IMR-90 (cell line): ENCODE data around the gene UPK3A. TPM values are rescaled to one million over a fixed set of nuclear protein-coding genes. Genes with fewer than 3 reads are reported as not detected.

ENCODE experiments used
- ATAC-seq: fragments of 200-7000 bp; cut with Tn5 transposase; 2 replicates; pipeline ENCODE4 v1.9.1; 2020; ENCODE audit warnings: low read depth, mild to moderate bottlenecking, moderate library complexity
- BruUV-seq: library from RNA; stranded (reverse); fragments of 400-500 nt; replicated peaks from 2 replicates; lab custom pipeline; 2021; lab: Mats Ljungman, UMichigan
- CTCF ChIA-PET: fragments of 300-600 bp; formaldehyde crosslinking; extraction: SDS; loops from one replicate; lab custom pipeline; 2021; ENCODE audit warnings: antibody characterized with exemption; lab: Yijun Ruan, JAX
- POLR2A ChIA-PET: fragments of 300-600 bp; sonication (Branson Sonifier 250); formaldehyde crosslinking; loops from one replicate; lab custom pipeline; 2022; ENCODE audit warnings: antibody characterized with exemption; ENCODE audit not compliant: unreplicated experiment; lab: Charles Lee
- DNase-seq: peaks from one replicate; pipeline ENCODE4 v3.0.0; 2013
- H2AFZ ChIP-seq: replicated peaks from 2 replicates; pipeline ENCODE3; 2013; ENCODE audit warnings: low read length, mild to moderate bottlenecking; ENCODE audit not compliant: poor library complexity
- H2AK5ac ChIP-seq: 2 replicates; pipeline ENCODE4 v1.6.1; 2013; ENCODE audit warnings: low read depth, low read length, inconsistent platforms
- H2AK9ac ChIP-seq: replicated peaks from 2 replicates; pipeline ENCODE3; 2013; ENCODE audit warnings: mild to moderate bottlenecking, low read depth, low read length, moderate library complexity; ENCODE audit not compliant: poor library complexity
- H2BK120ac ChIP-seq: 2 replicates; pipeline ENCODE4 v1.6.1; 2013; ENCODE audit warnings: low read depth, low read length, inconsistent platforms
- H2BK15ac ChIP-seq: 3 replicates; pipeline ENCODE4 v1.6.1; 2013; ENCODE audit warnings: low read depth, low read length, inconsistent platforms
- H2BK20ac ChIP-seq: 2 replicates; pipeline ENCODE4 v1.6.1; 2013; ENCODE audit warnings: low read depth, mild to moderate bottlenecking, inconsistent platforms, low read length, moderate library complexity
- H2BK5ac ChIP-seq: 2 replicates; pipeline ENCODE4 v1.6.1; 2013; ENCODE audit warnings: mild to moderate bottlenecking, low read depth, low read length, inconsistent platforms; ENCODE audit not compliant: poor library complexity, severe bottlenecking
- H3K14ac ChIP-seq: replicated peaks from 2 replicates; pipeline ENCODE4 v1.6.1; 2013; ENCODE audit warnings: low read depth, low read length, inconsistent platforms
- H3K18ac ChIP-seq: 2 replicates; pipeline ENCODE4 v1.6.1; 2013; ENCODE audit warnings: low read depth, low read length, control low read depth
- H3K23ac ChIP-seq: 2 replicates; pipeline ENCODE4 v1.6.1; 2013; ENCODE audit warnings: low read depth, low read length, inconsistent platforms
- H3K27ac ChIP-seq: 2 replicates; pipeline ENCODE4 v1.5.1; 2013; ENCODE audit warnings: mild to moderate bottlenecking, control low read depth, low read length; ENCODE audit not compliant: insufficient read depth
- H3K27me3 ChIP-seq: 2 replicates; pipeline ENCODE4 v1.6.1; 2013; ENCODE audit warnings: low read length; ENCODE audit not compliant: control insufficient read depth, insufficient read depth
- H3K36me3 ChIP-seq: 2 replicates; pipeline ENCODE4 v1.6.1; 2013; ENCODE audit warnings: low read length, mixed read lengths; ENCODE audit not compliant: control insufficient read depth, insufficient read depth
- H3K4ac ChIP-seq: 2 replicates; pipeline ENCODE4 v1.6.1; 2013; ENCODE audit warnings: low read depth, low read length, inconsistent platforms
- H3K4me1 ChIP-seq: 2 replicates; pipeline ENCODE4 v1.6.1; 2013; ENCODE audit warnings: low read length, mixed read lengths; ENCODE audit not compliant: control insufficient read depth, insufficient read depth
- H3K4me2 ChIP-seq: 2 replicates; pipeline ENCODE4 v1.6.1; 2013; ENCODE audit warnings: low read depth, mild to moderate bottlenecking, control low read depth, low read length, moderate library complexity
- H3K4me3 ChIP-seq: 2 replicates; pipeline ENCODE4 v1.5.1; 2013; ENCODE audit warnings: low read depth, mild to moderate bottlenecking, control low read depth, low read length, moderate library complexity; ENCODE audit not compliant: insufficient read depth
- H3K56ac ChIP-seq: 2 replicates; pipeline ENCODE4 v1.6.1; 2013; ENCODE audit warnings: low read length, inconsistent platforms; ENCODE audit not compliant: insufficient read depth; ENCODE audit errors: extremely low read depth
- H3K79me1 ChIP-seq, 2 experiments: 2 replicates each; pipeline ENCODE4 v1.6.1; 2013; ENCODE audit warnings: low read length in 2 of 2, inconsistent platforms in 1 of 2, low read depth in 1 of 2
- H3K9ac ChIP-seq: 2 replicates; pipeline ENCODE4 v1.6.1; 2013; ENCODE audit warnings: low read depth, low read length, control low read depth
- H3K9me1 ChIP-seq: 2 replicates; pipeline ENCODE4 v1.6.1; 2013; ENCODE audit warnings: low read length, inconsistent platforms; ENCODE audit not compliant: insufficient read depth
- H3K9me3 ChIP-seq: 2 replicates; pipeline ENCODE4 v1.6.1; 2013; ENCODE audit warnings: low read length; ENCODE audit not compliant: control insufficient read depth, insufficient read depth
- H4K20me1 ChIP-seq: 2 replicates; pipeline ENCODE4 v1.6.1; 2013; ENCODE audit warnings: low read length, inconsistent platforms; ENCODE audit not compliant: insufficient read depth
- H4K5ac ChIP-seq: 2 replicates; pipeline ENCODE4 v1.6.1; 2013; ENCODE audit warnings: mild to moderate bottlenecking, low read depth, low read length, control low read depth
- H4K8ac ChIP-seq, 2 experiments: 2 replicates each; pipeline ENCODE4 v1.6.1; 2013; ENCODE audit warnings: low read depth in 2 of 2, low read length in 2 of 2, control low read depth in 1 of 2, inconsistent platforms in 1 of 2
- H4K91ac ChIP-seq: 2 replicates; pipeline ENCODE4 v1.6.1; 2013; ENCODE audit warnings: low read depth, low read length, inconsistent platforms; ENCODE audit not compliant: insufficient read depth
- BHLHE40 ChIP-seq: fragments of 150-350 bp; IDR thresholded peaks from 2 replicates; pipeline ENCODE4 v1.6.1; 2016; ENCODE audit warnings: mild to moderate bottlenecking, low read depth, low read length
- CEBPB ChIP-seq: IDR thresholded peaks from 2 replicates; pipeline ENCODE4 v1.6.1; 2012; ENCODE audit warnings: low read depth, low read length, improper control_type of control experiment
- CTCF ChIP-seq: conservative IDR thresholded peaks from 2 replicates; pipeline ENCODE4 v1.5.1; 2012; ENCODE audit warnings: mild to moderate bottlenecking, low read depth, low read length, improper control_type of control experiment
- FOS ChIP-seq: fragments of 150-350 bp; IDR thresholded peaks from 2 replicates; pipeline ENCODE4 v1.6.1; 2016; ENCODE audit warnings: low read depth, low read length
- MAZ ChIP-seq: IDR thresholded peaks from 2 replicates; pipeline ENCODE4 v1.6.1; 2012; ENCODE audit warnings: low read depth, mild to moderate bottlenecking, low read length, improper control_type of control experiment, moderate library complexity, borderline replicate concordance
- MXI1 ChIP-seq: IDR thresholded peaks from 2 replicates; pipeline ENCODE4 v1.6.1; 2012; ENCODE audit warnings: low read depth, mild to moderate bottlenecking, low read length, moderate library complexity, borderline replicate concordance
- NFE2L2 ChIP-seq: fragments of 150-350 bp; IDR thresholded peaks from 2 replicates; pipeline ENCODE4 v1.6.1; 2016; ENCODE audit warnings: low read depth, mild to moderate bottlenecking, low read length
- POLR2A ChIP-seq: IDR thresholded peaks from 2 replicates; pipeline ENCODE4 v1.6.1; 2012; ENCODE audit warnings: mild to moderate bottlenecking, low read depth, low read length
- RAD21 ChIP-seq: IDR thresholded peaks from 2 replicates; pipeline ENCODE4 v1.6.1; 2012; ENCODE audit warnings: low read length, improper control_type of control experiment
- RCOR1 ChIP-seq: IDR thresholded peaks from 2 replicates; pipeline ENCODE4 v1.6.1; 2012; ENCODE audit warnings: mild to moderate bottlenecking, low read length, improper control_type of control experiment; ENCODE audit not compliant: insufficient replicate concordance
- USF2 ChIP-seq: fragments of 150-350 bp; IDR thresholded peaks from 2 replicates; pipeline ENCODE4 v1.6.1; 2017; ENCODE audit warnings: mild to moderate bottlenecking, antibody characterized with exemption, low read length, low read depth
- WGBS, 2 experiments: methylation state at CpG; one replicate each; pipeline versions ENCODE4 v1.1.5 to v1.1.7; 2013; ENCODE audit warnings: missing lambda C conversion rate in 2 of 2; ENCODE audit not compliant: insufficient read length in 1 of 2; ENCODE audit errors: extremely low coverage in 2 of 2; 5-methylcytosine and 5-hydroxymethylcytosine counted together
- dilution Hi-C: fragments of 300-500 bp; cut with HindIII; formaldehyde crosslinking; loops from one replicate; pipeline ENCODE4 v1.14.3; 2018; ENCODE audit warnings: low sequenced_read_pairs; ENCODE audit not compliant: unreplicated experiment
- in situ Hi-C: fragments of 300-500 bp; cut with MboI; formaldehyde crosslinking; loops from 3 replicates; pipeline ENCODE4 v1.14.3; 2019; ENCODE audit warnings: low sequenced_read_pairs, inconsistent platforms, mixed read lengths
- intact Hi-C: fragments of 100-400 bp; cut with micrococcal nuclease; formaldehyde crosslinking; loops from 2 replicates; pipeline ENCODE4 v1.10.0; 2022
- polyA plus RNA-seq, 3 experiments: library from polyadenylated mRNA; depleted of rRNA; stranded (reverse); fragments of >200 nt; gene quantifications; 2 replicates each; pipeline ENCODE4 v1.2.3, GENCODE V29; 2012; ENCODE audit warnings: low replicate concordance in 1 of 3
- total RNA-seq: library from RNA; depleted of rRNA; stranded (reverse); fragments of >200 nt; gene quantifications from 2 replicates; pipeline ENCODE4 v1.2.3, GENCODE V29; 2012

Gene UPK3A
- total and polyA plus RNA-seq, 2 of the 4 experiments (the other 2 are of a cell fraction) = not detected

GRCh38 chr22:45309422-45310227 is 24.9 kb downstream of the UPK3A start, which contains the start of gene FAM118A:
Gene FAM118A (plus strand): TSS chr22:45309934. CDS start chr22:45322380, 12,446 bp downstream.
- TF ChIP-seq NFE2L2 = no peak
- TF ChIP-seq USF2 = no peak
- peak; percentile 67 for TF ChIP-seq POLR2A
- TF ChIP-seq RCOR1 = no peak
- no peak; the same call in 1 of the 2 replicates for TF ChIP-seq RAD21
- TF ChIP-seq BHLHE40 = 0 out of 2 replicates have a peak, but pooled peaks have one; percentile 19
- peak; percentile 76 for TF ChIP-seq MXI1
- peak; percentile 73; the same call in 1 of the 2 replicates for TF ChIP-seq MAZ
- TF ChIP-seq CTCF = peak; percentile 24; the same call in 1 of the 2 replicates
- TF ChIP-seq CEBPB = no peak
- no peak for TF ChIP-seq FOS
- Histone ChIP-seq H2AK5ac (peak within 1 kb of the TSS; percentile 77), H2AK9ac (peak within 1 kb of the TSS; percentile 91), H2BK20ac (no peak within 1 kb of the TSS), H3K4me1 (peaks cover 15% of the 10 kb centered on the region), H3K79me1 (peaks cover 14 to 45% of the 10 kb centered on the region in 2 experiments), H3K56ac (peak within 1 kb of the TSS; percentile 50), H3K4ac (peak within 1 kb of the TSS; percentile 89), H3K36me3 (no peaks in the 10 kb centered on the region; the same call in 1 of the 2 replicates), H2BK120ac (peak within 1 kb of the TSS; percentile 29; the same call in 1 of the 2 replicates), H4K8ac (peak within 1 kb of the TSS; percentile 99 to 100), H3K27me3 (no peaks in the 10 kb centered on the region), H3K27ac (peak within 1 kb of the TSS; percentile 90), H3K9ac (peak within 1 kb of the TSS; percentile 94), H2BK15ac (peak within 1 kb of the TSS; percentile 72; the same call in 1 of the 3 replicates), H3K14ac (peak within 1 kb of the TSS; percentile 87), H4K20me1 (peaks cover 17% of the 10 kb centered on the region; the same call in 1 of the 2 replicates), H3K9me3 (no peaks in the 10 kb centered on the region), H3K9me1 (0 out of 2 replicates have a peak, but pooled peaks cover 10% of the 10 kb centered on the region), H3K18ac (peak within 1 kb of the TSS; percentile 91), H2BK5ac (peak within 1 kb of the TSS; percentile 69), H3K23ac (peak within 1 kb of the TSS; percentile 66), H2AFZ (peak within 1 kb of the TSS; percentile 97), H4K91ac (peak within 1 kb of the TSS; percentile 89), H3K4me2 (peak within 1 kb of the TSS; percentile 98), H4K5ac (peak within 1 kb of the TSS; percentile 100), H3K4me3 (peak within 1 kb of the TSS; percentile 78)
- ChIA-PET CTCF (interaction anchor here (0.6 kb wide), 1 partner anchor 146 kb away, joined by 6 read pairs; the partner anchor contains the start of gene NUP50), POLR2A (no interaction called here)
- dilution Hi-C loops (no loop called here), in situ Hi-C loops (no loop called here), intact Hi-C loops (no loop called here)
- DNase-seq = peak; percentile 88
- 2% methylated on average over 79 of the region's 95 CpGs; no CpG with 5 or more reads in 1 of the 2 experiments for WGBS, 2 experiments
- ATAC-seq = peak; percentile 97
- BruUV-seq = no TSS peak
